Activated T-cell treated with anti-CD3 and anti-CD28 coated beads for 1 hour (primary cell): ENCODE measurements around the gene TBC1D3I.

Experiments
- DNase-seq: peaks from one replicate; pipeline ENCODE4 v3.0.0-alpha.2; 2020; ENCODE audit warnings: low read depth

TBC1D3I gene

GRCh38 chr17:36205637-36206485 is 58.5 kb downstream of the TBC1D3I start:
- DNase-seq: no peak

GRCh38 chr17:36204724-36205500 is 59.5 kb downstream of the TBC1D3I start:
- DNase-seq: no peak
